M059J (cell line): ENCODE data around the gene TTC38. TPM values are rescaled to one million over a fixed set of nuclear protein-coding genes. Genes with fewer than 3 reads are reported as not detected.
A peak's percentile ranks its signal among the peaks of the same experiment; 100 is the strongest.
"Not testable (repeated sequence)": the region's sequence is repeated elsewhere in the genome, so short reads cannot be mapped to it uniquely, and the experiment has no call there.

Experiments
- DNase-seq: peaks from one replicate; pipeline ENCODE4 v3.0.0-alpha.2; 2012; ENCODE audit warnings: low read depth
- total RNA-seq: library from RNA; depleted of rRNA; stranded (reverse); fragments of >200 nt; shearing (Covaris generic); gene quantifications from 2 replicates; pipeline ENCODE4 v1.2.3, GENCODE V29; 2014

The TTC38 gene
- total RNA-seq, 1 experiment from 2014 or later: 20.0 TPM

DNA sequence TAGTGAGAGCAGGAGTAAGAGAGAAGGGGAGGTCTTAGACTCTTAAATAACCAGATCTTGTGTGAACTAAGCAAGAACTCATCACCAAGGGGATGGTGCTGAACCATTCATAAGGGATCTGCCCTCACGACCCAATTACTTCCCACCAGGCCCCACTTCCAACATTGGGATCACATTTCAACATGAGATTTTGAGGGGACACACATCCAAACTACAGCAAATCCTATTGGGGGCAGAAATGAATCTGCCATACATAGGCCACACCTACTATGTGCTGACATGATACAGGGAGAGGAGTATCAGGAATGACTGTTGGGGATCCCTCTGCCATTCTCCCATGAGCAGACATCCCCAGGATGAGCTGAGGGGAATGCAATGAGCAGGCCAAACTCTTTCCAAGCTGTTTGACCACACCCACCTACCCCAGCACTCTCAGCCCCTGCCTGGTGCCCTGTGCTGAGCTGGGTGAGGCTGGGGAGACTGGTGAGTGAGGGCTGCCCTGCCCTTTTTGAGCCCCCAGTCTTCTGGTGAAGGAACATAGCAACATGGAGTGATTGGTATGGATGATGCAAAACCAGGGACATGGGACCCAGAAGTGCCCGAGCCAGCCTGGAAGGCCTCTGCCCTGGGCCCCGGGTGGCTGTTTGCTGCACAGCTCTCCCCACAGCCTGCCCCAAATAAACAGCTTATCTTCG is 27.6 kb downstream of the TTC38 start:
- no peak for DNase-seq

DNA sequence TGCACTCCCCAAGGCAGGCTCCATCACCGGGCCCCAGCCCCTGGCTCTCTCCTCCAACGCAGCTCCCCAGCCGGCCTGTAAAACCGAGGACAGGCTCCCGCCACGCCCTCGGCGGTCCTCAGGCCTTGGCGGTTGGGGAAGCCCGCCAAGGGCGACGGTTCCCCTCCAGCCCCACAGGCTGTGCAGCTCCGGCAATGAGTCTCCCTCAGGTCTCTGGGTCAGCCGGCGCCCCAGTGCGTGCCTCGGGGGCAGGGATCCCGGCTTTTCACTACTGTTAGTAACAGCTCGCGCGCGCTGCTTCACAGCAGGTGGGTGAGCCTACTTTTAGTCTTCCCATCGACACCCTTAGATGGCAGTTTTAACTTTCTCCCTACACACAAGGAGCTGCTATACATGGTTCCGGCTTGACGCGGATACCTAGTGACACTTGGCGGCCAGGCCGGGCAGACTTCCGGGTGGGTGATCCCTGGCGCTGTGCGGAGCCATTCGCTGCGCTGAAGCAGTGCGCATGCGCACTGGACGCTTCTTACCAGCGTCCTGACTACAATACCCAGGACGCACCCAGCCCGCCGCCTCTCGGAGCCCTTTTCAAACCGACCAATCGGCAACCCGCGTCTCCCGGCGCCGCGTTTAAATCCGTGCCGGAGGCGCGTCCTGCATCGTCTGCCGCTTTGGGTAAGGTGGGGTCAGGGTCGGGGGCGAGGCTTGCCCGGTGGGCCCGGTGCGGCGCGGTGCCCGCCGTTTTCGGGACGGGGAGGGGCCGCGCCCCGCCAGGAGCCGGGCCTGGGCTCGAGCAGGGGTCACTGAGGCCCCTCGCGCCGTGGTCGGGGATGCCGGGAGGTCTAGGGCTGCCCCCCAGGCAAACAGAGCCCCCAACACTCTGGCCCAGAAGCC is 28.7 kb downstream of the TTC38 start, which contains the start of gene GTSE1:
TSS of gene GTSE1 (plus strand) at position 614 of the 894 bp plus-strand sequence. CDS start 531 bp downstream, outside the sequence.
- peak; percentile 96 for DNase-seq

DNA sequence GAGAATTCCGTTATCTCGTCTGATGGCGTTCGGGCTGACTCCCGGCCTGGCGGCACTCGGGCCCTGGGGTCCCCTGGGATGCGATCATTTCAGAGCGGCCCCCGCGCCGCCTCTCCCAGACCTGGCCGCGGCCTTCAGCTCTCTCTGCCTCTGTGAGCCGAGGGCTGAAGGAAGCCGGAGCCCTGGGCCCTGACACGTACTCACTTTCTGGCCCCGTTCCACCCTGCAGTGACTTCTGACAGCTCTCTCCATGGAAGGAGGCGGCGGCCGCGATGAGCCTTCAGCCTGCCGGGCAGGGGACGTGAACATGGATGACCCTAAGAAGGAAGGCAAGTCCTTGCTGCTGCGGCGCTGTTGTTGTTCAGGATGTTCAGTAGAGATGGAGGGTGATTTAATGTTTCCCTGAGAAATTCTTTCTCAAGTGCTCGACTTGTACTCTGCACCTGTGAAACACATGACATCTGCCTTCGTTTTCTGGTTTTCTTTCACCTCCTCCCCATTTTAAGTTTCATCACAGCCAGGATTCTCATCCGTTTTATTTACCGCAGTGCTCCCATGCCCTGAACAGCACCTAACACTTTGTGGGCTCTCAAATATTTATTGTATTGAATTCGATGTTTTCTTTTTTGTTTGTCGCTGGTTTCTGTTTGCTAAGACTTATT is 29.5 kb downstream of the TTC38 start:
- peak; percentile 73 for DNase-seq

DNA sequence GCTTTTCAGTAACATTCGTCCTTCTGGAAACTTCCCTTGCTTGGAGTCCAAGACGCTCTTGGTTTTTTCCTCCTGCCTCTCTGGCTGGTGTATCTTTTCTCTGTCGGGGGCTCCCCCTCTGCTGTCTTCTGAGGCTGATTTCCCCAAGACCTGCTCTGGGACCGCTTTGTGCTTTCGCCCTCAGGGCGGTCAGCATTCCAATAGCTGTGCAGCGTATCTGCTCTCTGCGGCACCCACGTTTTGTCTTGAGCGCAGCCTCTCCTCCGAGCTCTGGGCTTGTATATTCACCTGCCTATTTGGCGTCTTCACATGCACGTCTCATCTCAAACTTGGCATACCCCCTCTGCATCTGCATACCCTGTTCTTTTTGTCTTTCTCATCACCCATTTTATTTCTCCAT is 31.3 kb downstream of the TTC38 start:
- no peak for DNase-seq

- DNase-seq: no peak
Measured at GRCh38 chr22:46300491-46300890, 32.7 kb downstream of the TTC38 start.

DNA sequence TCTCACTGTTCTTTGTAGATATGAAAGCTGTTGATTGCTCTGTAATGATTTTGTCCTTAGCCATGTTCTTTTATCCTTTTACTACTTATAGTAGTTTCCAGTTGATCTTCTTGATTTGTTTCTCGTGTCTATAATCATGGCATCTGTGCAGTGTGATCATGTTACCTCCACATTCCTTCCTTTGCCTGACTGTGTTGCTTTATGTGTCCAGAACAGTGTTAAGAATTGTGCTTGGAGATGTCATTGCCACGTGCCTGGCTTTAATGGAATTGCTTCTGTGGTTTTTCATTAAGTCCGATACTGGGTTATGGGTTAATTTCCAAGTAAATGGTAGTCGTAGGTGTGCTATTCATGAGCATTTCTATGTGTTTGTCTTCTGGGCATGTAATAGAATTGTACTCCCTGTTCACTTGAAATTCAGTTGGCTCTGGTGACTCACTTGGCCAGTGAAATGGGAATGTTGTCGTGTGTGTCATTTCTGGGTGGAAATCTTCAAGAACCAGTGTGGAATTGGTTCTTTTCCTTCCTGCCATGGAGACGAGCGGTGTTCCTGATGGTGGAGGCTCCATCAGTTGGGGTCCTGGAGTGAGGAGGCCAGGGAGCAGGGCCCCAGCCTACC is 35.6 kb downstream of the TTC38 start:
- peak; percentile 36 for DNase-seq

DNA sequence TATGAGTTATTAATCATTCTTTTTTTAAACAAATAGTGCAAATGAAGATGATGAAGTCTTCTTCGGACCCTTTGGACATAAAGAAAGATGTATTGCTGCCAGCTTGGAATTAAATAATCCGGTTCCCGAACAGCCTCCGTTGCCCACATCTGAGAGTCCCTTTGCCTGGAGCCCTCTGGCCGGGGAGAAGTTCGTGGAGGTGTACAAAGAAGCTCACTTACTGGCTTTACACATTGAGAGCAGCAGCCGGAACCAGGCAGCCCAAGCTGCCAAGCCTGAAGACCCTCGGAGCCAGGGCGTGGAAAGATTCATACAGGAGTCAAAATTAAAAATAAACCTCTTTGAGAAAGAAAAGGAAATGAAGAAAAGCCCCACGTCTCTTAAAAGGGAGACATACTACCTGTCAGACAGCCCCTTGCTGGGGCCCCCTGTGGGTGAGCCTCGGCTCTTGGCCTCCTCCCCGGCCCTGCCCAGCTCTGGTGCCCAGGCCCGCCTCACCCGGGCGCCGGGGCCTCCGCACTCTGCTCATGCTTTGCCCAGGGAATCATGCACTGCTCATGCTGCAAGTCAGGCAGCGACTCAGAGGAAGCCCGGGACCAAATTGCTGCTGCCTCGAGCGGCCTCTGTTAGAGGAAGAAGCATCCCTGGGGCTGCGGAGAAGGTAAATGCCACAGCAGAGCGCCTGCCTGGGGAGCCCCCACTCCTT is 40.6 kb downstream of the TTC38 start:
- DNase-seq: no peak

DNA sequence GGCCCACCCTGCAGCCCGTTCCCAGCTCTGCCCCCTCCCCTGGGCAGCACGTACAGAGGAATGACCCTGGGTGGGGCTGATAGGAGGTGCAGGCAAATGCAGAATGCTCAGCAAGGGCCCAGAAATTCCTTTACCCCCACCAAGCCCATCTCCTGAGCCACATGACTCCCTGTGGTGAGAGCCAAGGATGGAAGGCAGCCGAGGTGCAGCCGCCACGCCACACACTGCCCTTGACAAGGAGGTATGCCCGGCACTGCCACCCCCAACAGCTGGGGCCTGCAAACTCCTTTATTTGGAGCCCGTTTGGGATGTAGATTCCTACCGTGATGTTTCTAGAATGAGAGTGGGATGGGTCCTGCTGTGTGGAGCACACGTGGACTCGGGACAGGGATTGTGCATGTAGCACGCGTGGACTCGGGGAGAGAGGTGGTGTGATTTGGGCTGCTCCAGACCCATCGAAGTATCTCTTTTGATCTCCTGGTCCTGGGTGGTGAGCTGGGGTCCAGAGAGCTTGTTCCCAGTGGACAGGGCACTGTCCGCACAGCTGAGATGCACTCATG is 41.8 kb downstream of the TTC38 start:
- DNase-seq: no peak

DNA sequence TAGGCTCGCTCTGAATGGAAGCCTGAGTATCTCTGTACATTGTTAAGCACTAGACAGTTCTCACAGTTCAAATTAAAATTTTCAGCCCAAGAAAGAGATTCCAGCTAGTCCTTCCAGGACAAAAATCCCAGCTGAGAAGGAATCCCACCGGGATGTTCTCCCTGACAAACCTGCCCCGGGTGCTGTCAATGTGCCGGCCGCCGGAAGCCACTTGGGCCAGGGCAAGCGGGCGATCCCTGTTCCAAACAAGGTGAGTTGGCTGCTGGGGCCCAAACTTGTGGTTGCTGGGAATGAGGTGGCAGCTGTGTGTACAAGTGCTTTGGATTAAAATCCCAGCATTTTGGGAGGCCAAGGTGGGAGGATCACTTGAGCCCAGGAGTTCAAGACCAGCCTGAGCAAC is 44.2 kb downstream of the TTC38 start:
- no peak for DNase-seq

GRCh38 chr22:46312848-46313247 is 45.0 kb downstream of the TTC38 start:
- not testable (repeated sequence) for DNase-seq

GRCh38 chr22:46315976-46316375 is 48.2 kb downstream of the TTC38 start:
- DNase-seq: no peak

- no peak for DNase-seq
Measured at GRCh38 chr22:46317646-46318045, 49.8 kb downstream of the TTC38 start.

DNA sequence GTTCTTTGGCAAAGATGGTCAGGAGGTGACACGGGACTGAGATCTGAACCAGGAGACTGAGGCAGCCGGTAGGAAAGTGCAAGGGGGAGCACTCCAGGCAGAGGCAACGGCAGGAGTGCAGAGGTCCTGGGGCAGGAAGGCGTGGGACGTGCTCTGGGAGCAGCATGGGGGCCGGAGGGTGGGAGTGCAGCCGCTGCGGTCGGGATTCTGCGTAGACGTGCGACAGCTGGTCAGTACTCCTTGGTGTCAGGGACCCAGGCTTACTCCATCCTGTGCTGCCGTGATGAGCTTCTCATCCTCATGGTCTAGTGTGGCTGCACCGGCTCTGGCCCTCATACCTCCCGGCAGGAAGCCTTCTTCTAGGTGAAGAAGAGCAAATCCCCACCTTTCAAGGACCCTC is 50.8 kb downstream of the TTC38 start:
- no peak for DNase-seq

DNA sequence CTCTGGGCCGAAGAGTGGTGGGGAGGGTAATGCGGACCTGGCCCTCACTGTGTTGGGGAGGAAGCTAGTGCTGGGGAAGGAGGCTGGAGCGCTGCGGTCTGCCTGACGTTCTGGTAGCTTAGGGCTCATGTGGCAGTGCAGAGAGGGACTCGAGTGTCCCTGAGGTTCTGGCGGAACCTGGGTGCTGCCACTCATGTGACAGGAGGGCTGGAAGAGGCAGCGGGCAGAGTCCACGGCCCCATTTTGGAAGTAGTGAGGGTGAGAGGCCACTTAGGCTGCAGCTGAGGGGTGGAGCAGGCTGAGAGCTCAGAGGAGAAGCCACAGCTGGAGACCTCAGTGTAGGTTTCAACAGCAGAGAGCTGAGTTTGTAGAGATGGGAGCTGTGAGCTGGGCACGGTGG is 51.5 kb downstream of the TTC38 start:
- DNase-seq: no peak

DNA sequence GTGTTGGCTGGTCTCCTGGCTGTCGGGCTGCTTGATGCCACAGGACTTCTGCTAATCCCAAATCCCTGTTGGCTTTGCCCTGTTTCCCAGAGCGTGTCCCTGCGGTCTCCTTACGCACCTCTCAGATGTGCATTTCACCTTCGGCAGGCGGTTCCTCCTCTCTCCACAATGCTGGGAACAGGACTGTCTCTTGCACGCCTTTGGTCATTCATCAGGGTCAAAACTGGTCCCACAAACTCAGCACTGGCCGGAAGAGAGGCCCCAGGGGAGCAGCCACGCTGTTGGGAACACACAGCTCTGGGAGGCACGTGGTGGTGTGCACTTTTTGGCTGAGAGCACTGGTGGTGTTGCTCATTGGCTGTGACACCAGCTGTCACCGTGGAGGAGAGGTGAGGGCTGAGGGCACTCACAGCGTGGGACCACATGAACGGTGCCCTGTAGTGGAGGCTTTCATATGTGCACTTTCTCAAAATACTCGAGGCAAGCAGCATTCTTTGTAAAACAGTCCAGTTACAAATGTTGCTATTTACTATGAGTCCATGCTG is 52.4 kb downstream of the TTC38 start:
- DNase-seq: no peak

- no peak for DNase-seq
Measured at GRCh38 chr22:46320716-46321386, 53.0 kb downstream of the TTC38 start.

- no peak for DNase-seq
Measured at GRCh38 chr22:46322711-46323110, 54.9 kb downstream of the TTC38 start.

- no peak for DNase-seq
Measured at GRCh38 chr22:46323162-46323561, 55.4 kb downstream of the TTC38 start.

GRCh38 chr22:46326066-46326680 is 58.4 kb downstream of the TTC38 start:
- DNase-seq: no peak
